Spleen (tissue), 11 donors: ENCODE results near the gene RUSC1. TPM values are rescaled to one million over a fixed set of nuclear protein-coding genes. Genes with fewer than 3 reads are reported as not detected.

Experiments
- DNase-seq: peaks from one replicate; pipeline ENCODE4 v3.0.0-alpha.2; 2020
- H3K27ac ChIP-seq, 8 donors: fragments of 200-600 bp; sonication (generic) in 7 of 8; 1 replicate in 4 of 8; 2 replicates in 4 of 8; pipeline versions ENCODE4 v1.5.0 to v1.8.0; 2016 to 2021; ENCODE audit warnings: inconsistent platforms in 4 of 8, mild to moderate bottlenecking in 4 of 8, moderate library complexity in 1 of 8
- H3K27me3 ChIP-seq, 7 donors: fragments of 200-600 bp; sonication (generic) in 6 of 7; replicated peaks in 1 of 7; 1 replicate in 4 of 7; 2 replicates in 3 of 7; pipeline versions ENCODE4 v1.5.0 to v1.8.0; 2016 to 2021; ENCODE audit warnings: inconsistent platforms in 3 of 7, mild to moderate bottlenecking in 1 of 7
- H3K36me3 ChIP-seq, 6 donors: fragments of 200-600 bp; sonication (generic) in 5 of 6; 1 replicate in 4 of 6; 2 replicates in 2 of 6; pipeline versions ENCODE4 v1.5.0 to v1.8.0; 2016 to 2021; ENCODE audit warnings: inconsistent platforms in 2 of 6
- H3K4me1 ChIP-seq, 6 donors: fragments of 200-600 bp; sonication (generic) in 5 of 6; 1 replicate in 3 of 6; 2 replicates in 3 of 6; pipeline versions ENCODE4 v1.5.0 to v1.8.0; 2016 to 2021; ENCODE audit warnings: inconsistent platforms in 3 of 6
- H3K4me3 ChIP-seq, 8 donors: fragments of 200-600 bp; sonication (generic) in 7 of 8; 1 replicate in 4 of 8; 2 replicates in 4 of 8; pipeline versions ENCODE4 v1.5.0 to v1.8.0; 2016 to 2021; ENCODE audit warnings: inconsistent platforms in 4 of 8, mild to moderate bottlenecking in 4 of 8, moderate library complexity in 2 of 8
- H3K9me3 ChIP-seq, 8 donors: fragments of 200-600 bp; sonication (generic) in 7 of 8; 1 replicate in 4 of 8; 2 replicates in 4 of 8; pipeline versions ENCODE4 v1.5.0 to v1.8.0; 2016 to 2021; ENCODE audit warnings: inconsistent platforms in 4 of 8
- POLR2A ChIP-seq, 3 donors: fragments of 450-650 bp; IDR thresholded peaks; one replicate each; pipeline ENCODE4 v1.5.1; 2017; ENCODE audit warnings: antibody characterized with exemption in 3 of 3, mild to moderate bottlenecking in 1 of 3
- POLR2AphosphoS5 ChIP-seq, 3 donors: sonication (generic); formaldehyde crosslinking; IDR thresholded peaks; one replicate each; pipeline ENCODE4 v1.5.1; 2017; ENCODE audit warnings: antibody characterized with exemption in 3 of 3
- WGBS, 5 donors: extraction: QIAGEN DNeasy Blood & Tissue Kit in 3 of 5; methylation state at CpG; one replicate each; pipeline versions ENCODE4 v1.1.5 to v1.1.7; 2013 to 2018; 5-methylcytosine and 5-hydroxymethylcytosine counted together
- intact Hi-C: fragments of 100-400 bp; cut with DNase I; formaldehyde crosslinking; loops from one replicate; pipeline ENCODE4 v1.15.0; 2023; ENCODE audit warnings: low total_unique reads
- polyA plus RNA-seq, 3 donors: library from polyadenylated mRNA; stranded (reverse); fragments of 200-250 nt; gene quantifications; one replicate each; pipeline ENCODE4 v1.2.1, GENCODE V29; 2013
- total RNA-seq, 7 donors: library from RNA; depleted of rRNA in 3 of 7; stranded (reverse); fragments of >200 nt in 3 of 7; fragmentation: NEBNext Ultra II Directional in 4 of 7; extraction: Animal tissue kit (Norgen Biotek cat#: 25700) in 4 of 7; gene quantifications; one replicate each; pipeline versions ENCODE4 v1.1.0 to v1.2.1, GENCODE V29; 2016 to 2021
- TF ChIP-seq, protein P1 (sequence below), 11 experiments: fragments of 200-600 bp in 7 of 11; fragments of 450-650 bp in 4 of 11; sonication (generic) in 4 of 11; IDR thresholded peaks in 8 of 11; conservative IDR thresholded peaks in 3 of 11; 1 replicate in 7 of 11; 2 replicates in 4 of 11; pipeline versions ENCODE4 v1.4.0 to v1.8.0; 2016 to 2021; ENCODE audit warnings: antibody characterized with exemption in 11 of 11, inconsistent platforms in 4 of 11, mild to moderate bottlenecking in 1 of 11
- donor health status: healthy with polysubstance abuse.
- donor health status: DM: no; HTN: no; CAD: no; lungs with moderate emphysema.
- donor health status: DM: no; HTN: no; CAD: no.
- donor health status: Bipolar disorder and iron deficiency.
- donor health status: healthy.
- donor health status: DM: no; HTN: no; CAD: no.
- donor health status: DM: yes; HTN: yes; CAD: no.

RUSC1 gene
- total and polyA plus RNA-seq, 10 donors: 8.5 to 21.1 (median 17.5) TPM

DNA sequence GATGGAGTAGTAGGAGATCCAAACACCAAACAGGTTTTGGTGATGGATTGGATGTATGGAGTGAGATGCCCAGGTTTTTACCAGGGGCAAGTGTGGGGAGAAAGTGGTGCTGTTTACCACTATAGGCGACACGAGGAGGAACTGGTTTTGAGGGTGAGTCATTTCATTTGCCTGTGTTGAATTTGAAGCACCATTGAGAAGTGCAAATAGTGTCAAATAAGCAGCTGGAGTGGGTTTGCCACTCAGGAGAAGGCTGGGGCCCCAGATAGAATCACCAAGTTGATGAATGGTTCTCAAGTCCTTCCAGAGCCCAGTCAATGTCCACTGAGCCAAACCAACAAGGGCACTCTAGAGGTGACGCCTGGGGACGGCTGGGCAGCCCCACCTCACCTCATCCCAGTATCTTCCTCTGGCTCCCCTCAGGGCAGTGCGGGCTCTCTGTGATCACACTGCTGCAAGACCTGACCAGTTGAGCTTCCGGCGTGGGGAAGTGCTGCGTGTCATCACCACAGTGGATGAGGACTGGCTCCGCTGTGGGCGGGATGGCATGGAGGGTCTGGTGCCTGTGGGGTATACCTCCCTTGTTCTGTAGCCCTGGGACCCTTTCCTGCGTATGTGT lies 9.4 kb downstream of the RUSC1 start:
- H3K36me3 ChIP-seq: peaks cover 0 to 78% (median 42%) of the 10 kb centered on the region in 6 donors

DNA sequence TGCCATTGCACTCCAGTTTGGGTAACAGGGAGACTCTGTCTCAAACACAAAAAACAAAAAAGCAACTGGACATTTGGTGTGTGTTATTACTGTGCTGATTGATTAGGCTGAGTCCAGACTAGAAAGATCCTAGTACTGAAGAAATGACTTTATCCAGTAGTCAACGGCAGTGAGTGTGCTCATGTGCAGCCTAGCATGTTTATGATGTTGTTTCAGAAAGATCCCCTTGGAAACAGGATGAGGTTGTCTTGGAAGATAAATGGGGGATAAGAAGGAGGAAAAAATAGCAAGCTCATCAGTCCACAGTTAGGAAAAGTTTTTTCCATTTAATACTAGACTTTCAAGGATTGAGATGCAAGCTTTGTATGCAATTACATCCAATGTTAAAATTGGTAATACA lies 14.3 kb downstream of the RUSC1 start:
- no peak for DNase-seq
- H3K4me3 ChIP-seq: no peak overlapping the region
- no peak overlapping the region for H3K27ac ChIP-seq
- peaks cover 0 to 10% (median 0%) of the 10 kb centered on the region in 6 donors for H3K4me1 ChIP-seq
- no peaks in the 10 kb centered on the region for H3K9me3 ChIP-seq
- peaks cover 0 to 94% (median 68%) of the 10 kb centered on the region in 6 donors for H3K36me3 ChIP-seq
- 73 to 87% (median 79%) methylated on average over 1 of the region's 1 CpG for WGBS, 5 donors
- intact Hi-C loops: no loop called here
- TF ChIP-seq, protein P1, sequence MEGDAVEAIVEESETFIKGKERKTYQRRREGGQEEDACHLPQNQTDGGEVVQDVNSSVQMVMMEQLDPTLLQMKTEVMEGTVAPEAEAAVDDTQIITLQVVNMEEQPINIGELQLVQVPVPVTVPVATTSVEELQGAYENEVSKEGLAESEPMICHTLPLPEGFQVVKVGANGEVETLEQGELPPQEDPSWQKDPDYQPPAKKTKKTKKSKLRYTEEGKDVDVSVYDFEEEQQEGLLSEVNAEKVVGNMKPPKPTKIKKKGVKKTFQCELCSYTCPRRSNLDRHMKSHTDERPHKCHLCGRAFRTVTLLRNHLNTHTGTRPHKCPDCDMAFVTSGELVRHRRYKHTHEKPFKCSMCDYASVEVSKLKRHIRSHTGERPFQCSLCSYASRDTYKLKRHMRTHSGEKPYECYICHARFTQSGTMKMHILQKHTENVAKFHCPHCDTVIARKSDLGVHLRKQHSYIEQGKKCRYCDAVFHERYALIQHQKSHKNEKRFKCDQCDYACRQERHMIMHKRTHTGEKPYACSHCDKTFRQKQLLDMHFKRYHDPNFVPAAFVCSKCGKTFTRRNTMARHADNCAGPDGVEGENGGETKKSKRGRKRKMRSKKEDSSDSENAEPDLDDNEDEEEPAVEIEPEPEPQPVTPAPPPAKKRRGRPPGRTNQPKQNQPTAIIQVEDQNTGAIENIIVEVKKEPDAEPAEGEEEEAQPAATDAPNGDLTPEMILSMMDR (IDR thresholded peaks at IDR 0.05 in 8 of 11, conservative IDR thresholded peaks at IDR 0.05 in 3 of 11): no peak
- no peak for TF ChIP-seq POLR2A (IDR thresholded peaks at IDR 0.05)
- no peak for TF ChIP-seq POLR2AphosphoS5 (IDR thresholded peaks at IDR 0.05)
- H3K27me3 ChIP-seq: no peaks in the 10 kb centered on the region

More for the DNA sequence above, 9.4 kb downstream of the RUSC1 start:
- intact Hi-C loops: loop anchor here (10.0 kb wide), 1 partner anchor 55 kb away; the partner anchor contains the start of genes CLK2 and HCN3
- Histone ChIP-seq H3K4me3 (no peak overlapping the region), H3K27ac (peak overlapping the region in 1 of 8 donors; percentile 4), H3K4me1 (peaks cover 0 to 29% (median 8%) of the 10 kb centered on the region in 6 donors), H3K27me3 (no peaks in the 10 kb centered on the region), H3K9me3 (no peaks in the 10 kb centered on the region)
- no peak for TF ChIP-seq POLR2A (IDR thresholded peaks at IDR 0.05)
- TF ChIP-seq POLR2AphosphoS5 (IDR thresholded peaks at IDR 0.05): peak in 2 of 3 donors; percentile 43 to 64
- WGBS, 5 donors: 83 to 94% (median 88%) methylated on average over 10 to 11 of the region's 11 CpGs
- no peak for DNase-seq

DNA sequence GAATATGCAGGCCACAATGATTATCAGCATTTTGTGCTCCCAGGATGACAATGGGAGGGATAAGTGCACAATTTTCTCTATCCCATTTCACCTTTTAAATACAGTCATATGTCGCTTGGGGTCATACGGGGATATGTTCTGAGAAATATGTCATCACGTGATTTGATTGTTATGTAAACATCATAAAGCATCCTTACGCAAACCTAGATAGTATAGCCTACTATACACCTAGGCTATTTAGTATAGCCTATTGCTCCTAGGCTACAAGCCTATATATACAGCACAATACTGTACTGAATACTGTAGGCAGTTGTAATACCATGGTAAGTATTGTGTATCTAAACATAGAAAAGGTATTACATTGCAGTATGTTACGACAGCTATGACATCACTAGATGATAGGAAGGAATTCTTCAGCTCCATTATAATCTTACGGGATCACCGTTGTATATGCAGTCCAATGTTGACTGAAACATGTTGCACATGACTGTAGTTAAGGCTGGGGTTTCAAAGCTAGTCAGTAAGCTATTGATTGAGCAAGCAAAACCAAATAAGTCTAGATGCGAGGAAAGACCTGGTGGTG lies 18.9 kb downstream of the RUSC1 start:
- Histone ChIP-seq H3K27me3 (no peaks in the 10 kb centered on the region), H3K27ac (no peak overlapping the region), H3K36me3 (peaks cover 5 to 100% (median 90%) of the 10 kb centered on the region in 6 donors), H3K4me3 (no peak overlapping the region), H3K9me3 (no peaks in the 10 kb centered on the region), H3K4me1 (no peaks in the 10 kb centered on the region)
- intact Hi-C loops: no loop called here
- no peak for DNase-seq
- TF ChIP-seq, protein P1 (IDR thresholded peaks at IDR 0.05 in 8 of 11, conservative IDR thresholded peaks at IDR 0.05 in 3 of 11): no peak
- no peak for TF ChIP-seq POLR2AphosphoS5 (IDR thresholded peaks at IDR 0.05)
- no peak for TF ChIP-seq POLR2A (IDR thresholded peaks at IDR 0.05)
- 93 to 96% (median 94%) methylated on average over 8 of the region's 8 CpGs for WGBS, 5 donors

DNA sequence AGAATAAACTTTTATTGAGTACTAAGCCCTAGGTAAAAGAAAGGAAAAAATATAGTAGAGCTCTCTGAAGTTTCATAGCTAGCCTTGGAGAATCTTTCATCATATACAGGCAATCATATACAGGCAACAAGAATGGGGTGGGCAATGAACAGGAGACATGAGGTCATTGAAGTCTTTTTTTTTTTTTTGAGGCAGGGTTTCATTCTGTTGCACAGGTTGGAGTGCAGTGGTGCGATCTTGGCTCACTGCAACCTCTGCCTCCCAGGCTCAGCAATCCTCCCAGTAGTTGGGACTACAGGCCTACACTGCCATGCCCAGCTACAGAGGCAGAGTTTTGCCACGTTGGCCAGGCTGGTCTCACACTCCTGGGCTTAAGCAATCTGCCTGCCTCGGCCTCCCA lies 22.1 kb downstream of the RUSC1 start:
- peaks cover 6 to 100% (median 95%) of the 10 kb centered on the region in 6 donors for H3K36me3 ChIP-seq
- H3K27me3 ChIP-seq: no peaks in the 10 kb centered on the region
- WGBS, 5 donors: 89 to 99% (median 94%) methylated on average over 3 of the region's 3 CpGs
- no peak overlapping the region for H3K4me3 ChIP-seq
- DNase-seq: no peak
- no peak overlapping the region for H3K27ac ChIP-seq
- H3K4me1 ChIP-seq: no peaks in the 10 kb centered on the region
- H3K9me3 ChIP-seq: no peaks in the 10 kb centered on the region
- TF ChIP-seq POLR2AphosphoS5 (IDR thresholded peaks at IDR 0.05) (no peak), POLR2A (IDR thresholded peaks at IDR 0.05) (no peak)
- TF ChIP-seq, protein P1 (IDR thresholded peaks at IDR 0.05 in 8 of 11, conservative IDR thresholded peaks at IDR 0.05 in 3 of 11): no peak
- intact Hi-C loops: no loop called here
